ENCODE results near the gene GSTM2.

GRCh38 chr1:109637446-109637845 is 30.4 kb upstream of the GSTM2 start:
- TF ChIP-seq CTCF (IDR thresholded peaks at IDR 0.05; ENCODE audit: extremely low read depth in 1 of 2, insufficient read depth in 1 of 2, low read depth in 1 of 2, low read length in 2 of 2) (no peak), POLR2AphosphoS5 (IDR thresholded peaks at IDR 0.05; ENCODE audit: insufficient read depth, low read depth, low read length) (no peak)
